ENCODE measurements around the gene PUDP. TPM values are rescaled to one million over a fixed set of nuclear protein-coding genes. Genes with fewer than 3 reads are reported as not detected.
"Not testable (repeated sequence)": the region's sequence is repeated elsewhere in the genome, so short reads cannot be mapped to it uniquely, and the experiment has no call there.

The PUDP gene
- total and polyA plus RNA-seq, 3 experiments from 2014 or later: 18.0 to 26.2 (median 23.2) TPM

- H3K4me3 ChIP-seq (ENCODE audit: low read length); DNase-seq; POLR2A ChIA-PET; H3K4me3 Mint-ChIP-seq; H3K36me3 Mint-ChIP-seq; H3K36me3 ChIP-seq (ENCODE audit: insufficient read depth, low read length); H3K27me3 ChIP-seq (ENCODE audit: insufficient read depth, low read length, poor library complexity, severe bottlenecking); H3K27ac Mint-ChIP-seq; H3K27ac ChIP-seq (ENCODE audit: low read depth, low read length); H3K27me3 Mint-ChIP-seq; H3K9me3 Mint-ChIP-seq; H3K9me3 ChIP-seq (ENCODE audit: low read length); H3K4me1 ChIP-seq (ENCODE audit: insufficient read depth, low read length); H3K4me1 Mint-ChIP-seq; CTCF ChIA-PET: not testable (repeated sequence)
These were observed 121.6 kb downstream of the PUDP start for GRCh38 chrX:7026365-7026764.

DNA sequence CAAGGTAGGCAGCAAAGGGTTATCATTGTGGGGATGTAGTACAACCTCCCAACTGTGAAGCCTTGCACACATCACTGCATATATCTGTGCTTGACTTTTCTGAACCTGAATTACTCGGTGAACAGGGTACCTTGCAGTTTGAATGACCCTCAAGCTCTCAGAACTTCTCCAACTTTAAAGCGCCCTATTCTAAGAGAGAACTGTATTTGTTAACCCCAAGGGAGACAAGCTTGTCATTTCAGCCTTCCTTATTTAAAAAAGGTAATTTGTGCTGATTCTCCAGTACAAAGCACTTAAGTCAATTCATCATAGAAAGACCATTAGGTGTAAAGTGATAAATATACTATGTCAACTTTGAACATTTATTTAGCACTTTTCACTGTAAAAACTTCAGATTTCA lies 122.5 kb downstream of the PUDP start:
- Histone ChIP-seq H3K9me3 (ENCODE audit: low read length) (no peaks in the 10 kb centered on the region), H3K4me1 (ENCODE audit: insufficient read depth, low read length) (no peaks in the 10 kb centered on the region)
- peaks cover 0 to 3% (median 0%) of the 10 kb centered on the region in 3 donors for H3K36me3 Mint-ChIP-seq

DNA sequence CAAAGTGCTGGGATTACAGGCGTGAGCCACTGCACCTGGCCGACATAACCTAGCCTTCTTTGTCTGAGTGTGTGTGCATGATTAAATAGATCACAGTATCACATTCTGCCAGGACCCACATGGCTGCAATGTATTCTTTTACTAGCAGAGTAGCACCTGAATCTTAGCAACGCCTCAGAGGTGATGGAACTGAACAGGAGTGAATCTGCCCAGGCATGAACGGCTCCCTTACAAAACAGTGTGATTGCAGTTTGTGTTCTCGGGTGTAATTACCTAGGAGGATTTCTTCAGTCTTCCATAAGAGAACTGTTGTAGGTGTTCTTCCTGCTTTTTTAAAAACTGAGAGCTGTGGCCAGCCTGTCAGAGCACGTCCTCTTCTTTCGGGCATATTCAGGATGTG lies 123.1 kb downstream of the PUDP start:
- no peaks in the 10 kb centered on the region for H3K4me1 ChIP-seq (ENCODE audit: insufficient read depth, low read length)
- ChIA-PET CTCF (no interaction called here), POLR2A (no interaction called here)
- no peak overlapping the region for H3K4me3 Mint-ChIP-seq
- peaks cover 0 to 3% (median 0%) of the 10 kb centered on the region in 3 donors for H3K36me3 Mint-ChIP-seq
- no peak overlapping the region for H3K4me3 ChIP-seq (ENCODE audit: low read length)
- H3K27ac Mint-ChIP-seq: no peak overlapping the region
- no peak overlapping the region for H3K27ac ChIP-seq (ENCODE audit: low read depth, low read length)
- H3K27me3 ChIP-seq (ENCODE audit: insufficient read depth, low read length, poor library complexity, severe bottlenecking): no peaks in the 10 kb centered on the region
- no peaks in the 10 kb centered on the region for H3K4me1 Mint-ChIP-seq
- H3K36me3 ChIP-seq (ENCODE audit: insufficient read depth, low read length): no peaks in the 10 kb centered on the region
- H3K9me3 ChIP-seq (ENCODE audit: low read length): no peaks in the 10 kb centered on the region
- no peaks in the 10 kb centered on the region for H3K9me3 Mint-ChIP-seq
- no peak for DNase-seq
- H3K27me3 Mint-ChIP-seq: no peaks in the 10 kb centered on the region

More for the DNA sequence above, 122.5 kb downstream of the PUDP start:
- no peaks in the 10 kb centered on the region for H3K36me3 ChIP-seq (ENCODE audit: insufficient read depth, low read length)
- no peak for DNase-seq
- H3K4me3 ChIP-seq (ENCODE audit: low read length): no peak overlapping the region
- CTCF ChIA-PET: no interaction called here
- Mint-ChIP-seq H3K27ac (no peak overlapping the region), H3K27me3 (no peaks in the 10 kb centered on the region), H3K4me3 (no peak overlapping the region), H3K4me1 (no peaks in the 10 kb centered on the region), H3K9me3 (no peaks in the 10 kb centered on the region)
- POLR2A ChIA-PET: no interaction called here
- H3K27me3 ChIP-seq (ENCODE audit: insufficient read depth, low read length, poor library complexity, severe bottlenecking): no peaks in the 10 kb centered on the region
- no peak overlapping the region for H3K27ac ChIP-seq (ENCODE audit: low read depth, low read length)

DNA sequence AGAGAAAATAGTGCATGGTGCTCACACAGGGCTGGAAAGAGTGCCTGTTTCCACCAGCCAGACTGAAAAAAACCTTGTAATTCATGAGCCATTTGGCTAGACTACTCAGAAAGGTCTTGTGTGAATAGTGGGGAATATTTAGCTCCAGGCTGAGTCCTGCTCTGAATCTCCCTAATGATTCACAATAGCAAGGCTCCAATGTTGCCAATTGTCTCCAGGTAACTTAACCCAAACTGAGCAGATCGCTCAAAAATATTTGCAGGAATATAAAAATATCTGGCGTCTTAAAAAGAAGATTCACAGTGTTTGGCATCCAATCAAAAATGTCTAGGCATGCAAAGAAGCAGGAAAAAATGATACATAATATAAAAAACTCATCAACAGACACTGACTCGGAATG lies 125.0 kb downstream of the PUDP start:
- H3K36me3 ChIP-seq (ENCODE audit: insufficient read depth, low read length); H3K9me3 Mint-ChIP-seq; H3K4me3 Mint-ChIP-seq; H3K9me3 ChIP-seq (ENCODE audit: low read length); H3K27ac Mint-ChIP-seq; H3K4me1 ChIP-seq (ENCODE audit: insufficient read depth, low read length); H3K4me1 Mint-ChIP-seq; H3K27me3 Mint-ChIP-seq; DNase-seq; CTCF ChIA-PET; H3K27ac ChIP-seq (ENCODE audit: low read depth, low read length); H3K4me3 ChIP-seq (ENCODE audit: low read length); H3K27me3 ChIP-seq (ENCODE audit: insufficient read depth, low read length, poor library complexity, severe bottlenecking); H3K36me3 Mint-ChIP-seq; POLR2A ChIA-PET: not testable (repeated sequence)

DNA sequence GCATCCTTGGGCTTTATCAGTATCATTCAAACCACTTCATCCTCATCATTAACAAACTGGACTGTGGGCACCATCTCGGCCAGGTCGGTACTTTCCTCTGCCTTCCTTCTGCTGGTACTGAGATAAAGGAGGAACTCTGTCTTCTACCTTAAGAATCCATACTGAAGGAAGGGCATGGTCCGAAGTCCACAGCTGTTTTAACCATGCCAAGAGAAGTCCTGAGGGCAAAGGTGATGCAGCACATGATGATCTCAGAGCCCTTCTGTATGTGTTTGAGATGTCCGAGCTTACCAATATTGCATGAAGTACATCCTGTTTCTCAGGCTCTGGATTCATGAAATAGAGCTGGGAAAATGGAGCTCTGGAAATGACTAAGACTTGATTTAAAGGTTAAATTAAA lies 126.0 kb downstream of the PUDP start:
- CTCF ChIA-PET: no interaction called here
- no peaks in the 10 kb centered on the region for H3K9me3 ChIP-seq (ENCODE audit: low read length)
- no peak overlapping the region for H3K4me3 ChIP-seq (ENCODE audit: low read length)
- no peaks in the 10 kb centered on the region for H3K36me3 Mint-ChIP-seq
- H3K4me3 Mint-ChIP-seq: no peak overlapping the region
- no peak for DNase-seq
- no peaks in the 10 kb centered on the region for H3K4me1 ChIP-seq (ENCODE audit: insufficient read depth, low read length)
- no peaks in the 10 kb centered on the region for H3K27me3 Mint-ChIP-seq
- POLR2A ChIA-PET: no interaction called here
- H3K27me3 ChIP-seq (ENCODE audit: insufficient read depth, low read length, poor library complexity, severe bottlenecking): no peaks in the 10 kb centered on the region
- H3K9me3 Mint-ChIP-seq: peaks cover 0 to 3% (median 0%) of the 10 kb centered on the region in 5 donors
- H3K36me3 ChIP-seq (ENCODE audit: insufficient read depth, low read length): no peaks in the 10 kb centered on the region
- no peaks in the 10 kb centered on the region for H3K4me1 Mint-ChIP-seq
- H3K27ac ChIP-seq (ENCODE audit: low read depth, low read length): no peak overlapping the region
- no peak overlapping the region for H3K27ac Mint-ChIP-seq

- Histone ChIP-seq H3K4me3 (ENCODE audit: low read length) (no peak overlapping the region), H3K4me1 (ENCODE audit: insufficient read depth, low read length) (no peaks in the 10 kb centered on the region), H3K36me3 (ENCODE audit: insufficient read depth, low read length) (no peaks in the 10 kb centered on the region), H3K9me3 (ENCODE audit: low read length) (no peaks in the 10 kb centered on the region), H3K27me3 (ENCODE audit: insufficient read depth, low read length, poor library complexity, severe bottlenecking) (no peaks in the 10 kb centered on the region), H3K27ac (ENCODE audit: low read depth, low read length) (no peak overlapping the region)
- Mint-ChIP-seq H3K36me3 (no peaks in the 10 kb centered on the region), H3K27me3 (no peaks in the 10 kb centered on the region), H3K27ac (no peak overlapping the region), H3K9me3 (peaks cover 0 to 3% (median 0%) of the 10 kb centered on the region in 5 donors), H3K4me3 (no peak overlapping the region), H3K4me1 (no peaks in the 10 kb centered on the region)
- CTCF ChIA-PET: no interaction called here
- DNase-seq: no peak
- POLR2A ChIA-PET: no interaction called here
These were observed 128.4 kb downstream of the PUDP start for GRCh38 chrX:7019555-7019954.

GRCh38 chrX:7012262-7012834 lies 135.6 kb downstream of the PUDP start:
- H3K36me3 ChIP-seq (ENCODE audit: insufficient read depth, low read length); CTCF ChIA-PET; H3K4me3 Mint-ChIP-seq; DNase-seq; H3K4me1 Mint-ChIP-seq; H3K36me3 Mint-ChIP-seq; H3K9me3 ChIP-seq (ENCODE audit: low read length); H3K27ac ChIP-seq (ENCODE audit: low read depth, low read length); H3K9me3 Mint-ChIP-seq; H3K4me3 ChIP-seq (ENCODE audit: low read length); H3K27me3 ChIP-seq (ENCODE audit: insufficient read depth, low read length, poor library complexity, severe bottlenecking); H3K4me1 ChIP-seq (ENCODE audit: insufficient read depth, low read length); H3K27ac Mint-ChIP-seq; H3K27me3 Mint-ChIP-seq; POLR2A ChIA-PET: not testable (repeated sequence)

- H3K27me3 Mint-ChIP-seq; POLR2A ChIA-PET; H3K9me3 Mint-ChIP-seq; H3K27ac Mint-ChIP-seq; H3K27ac ChIP-seq (ENCODE audit: low read depth, low read length); H3K9me3 ChIP-seq (ENCODE audit: low read length); H3K36me3 Mint-ChIP-seq; H3K4me1 ChIP-seq (ENCODE audit: insufficient read depth, low read length); H3K4me1 Mint-ChIP-seq; H3K4me3 Mint-ChIP-seq; H3K4me3 ChIP-seq (ENCODE audit: low read length); DNase-seq; H3K36me3 ChIP-seq (ENCODE audit: insufficient read depth, low read length); H3K27me3 ChIP-seq (ENCODE audit: insufficient read depth, low read length, poor library complexity, severe bottlenecking); CTCF ChIA-PET: not testable (repeated sequence)
These were observed 137.1 kb downstream of the PUDP start for GRCh38 chrX:7010897-7011296.

GRCh38 chrX:7007328-7007727 lies 140.6 kb downstream of the PUDP start:
- H3K27me3 Mint-ChIP-seq; H3K4me1 ChIP-seq (ENCODE audit: insufficient read depth, low read length); H3K36me3 ChIP-seq (ENCODE audit: insufficient read depth, low read length); H3K27ac Mint-ChIP-seq; H3K27ac ChIP-seq (ENCODE audit: low read depth, low read length); CTCF ChIA-PET; DNase-seq; H3K4me1 Mint-ChIP-seq; H3K27me3 ChIP-seq (ENCODE audit: insufficient read depth, low read length, poor library complexity, severe bottlenecking); H3K4me3 ChIP-seq (ENCODE audit: low read length); H3K36me3 Mint-ChIP-seq; POLR2A ChIA-PET; H3K9me3 Mint-ChIP-seq; H3K9me3 ChIP-seq (ENCODE audit: low read length); H3K4me3 Mint-ChIP-seq: not testable (repeated sequence)
